Sigmoid colon (tissue), 4 donors: ENCODE measurements around the gene IQGAP1.

ENCODE experiments used
- EP300 ChIP-seq, 4 donors: sonication (generic); formaldehyde crosslinking; IDR thresholded peaks; one replicate each; pipeline ENCODE4 v1.6.1; 2017; ENCODE audit warnings: antibody characterized with exemption in 4 of 4
- TF ChIP-seq, protein P1 (sequence below), 4 experiments: fragments of 450-650 bp in 3 of 4; fragments of 200-600 bp in 1 of 4; IDR thresholded peaks; one replicate each; pipeline ENCODE4 v1.5.1; 2016 to 2019; ENCODE audit warnings: antibody characterized with exemption in 4 of 4, mild to moderate bottlenecking in 3 of 4, moderate library complexity in 2 of 4

DNA sequence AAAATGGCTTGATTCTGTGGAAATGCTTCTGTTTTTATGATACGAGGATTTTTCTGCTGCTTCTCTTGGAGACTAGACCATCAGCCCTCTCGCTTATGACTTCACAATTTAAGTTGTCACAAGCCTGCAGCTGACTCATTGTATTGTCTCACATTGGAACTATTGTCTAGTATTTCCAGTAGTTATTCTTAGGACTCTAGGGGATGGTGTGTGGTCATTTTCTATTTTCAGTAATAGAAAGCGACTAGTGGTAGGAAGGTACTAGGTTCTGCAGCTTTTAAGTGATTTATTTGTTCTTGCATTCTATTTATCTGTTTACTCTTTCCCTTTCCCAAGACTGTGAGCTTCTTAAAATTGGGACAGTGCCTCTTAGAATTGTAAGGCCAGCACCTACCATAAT is 75.3 kb downstream of the IQGAP1 start:
- peak in 1 of 4 donors; percentile 39 for TF ChIP-seq EP300 (IDR thresholded peaks at IDR 0.05)
- TF ChIP-seq, protein P1, sequence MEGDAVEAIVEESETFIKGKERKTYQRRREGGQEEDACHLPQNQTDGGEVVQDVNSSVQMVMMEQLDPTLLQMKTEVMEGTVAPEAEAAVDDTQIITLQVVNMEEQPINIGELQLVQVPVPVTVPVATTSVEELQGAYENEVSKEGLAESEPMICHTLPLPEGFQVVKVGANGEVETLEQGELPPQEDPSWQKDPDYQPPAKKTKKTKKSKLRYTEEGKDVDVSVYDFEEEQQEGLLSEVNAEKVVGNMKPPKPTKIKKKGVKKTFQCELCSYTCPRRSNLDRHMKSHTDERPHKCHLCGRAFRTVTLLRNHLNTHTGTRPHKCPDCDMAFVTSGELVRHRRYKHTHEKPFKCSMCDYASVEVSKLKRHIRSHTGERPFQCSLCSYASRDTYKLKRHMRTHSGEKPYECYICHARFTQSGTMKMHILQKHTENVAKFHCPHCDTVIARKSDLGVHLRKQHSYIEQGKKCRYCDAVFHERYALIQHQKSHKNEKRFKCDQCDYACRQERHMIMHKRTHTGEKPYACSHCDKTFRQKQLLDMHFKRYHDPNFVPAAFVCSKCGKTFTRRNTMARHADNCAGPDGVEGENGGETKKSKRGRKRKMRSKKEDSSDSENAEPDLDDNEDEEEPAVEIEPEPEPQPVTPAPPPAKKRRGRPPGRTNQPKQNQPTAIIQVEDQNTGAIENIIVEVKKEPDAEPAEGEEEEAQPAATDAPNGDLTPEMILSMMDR (IDR thresholded peaks at IDR 0.05): no peak
